Measurements from ENCODE around the gene PLCG2.

The PLCG2 gene

GRCh38 chr16:81879625-81880024 lies 100.5 kb downstream of the PLCG2 start:
- TF ChIP-seq SIN3A (IDR thresholded peaks at IDR 0.05; ENCODE audit: borderline replicate concordance, insufficient read depth, low read length) = no peak
- no peak for TF ChIP-seq TAF1 (IDR thresholded peaks at IDR 0.05; ENCODE audit: borderline replicate concordance, insufficient read depth, low read length)
- TF ChIP-seq REST (IDR thresholded peaks at IDR 0.05; ENCODE audit: insufficient read depth in 1 of 2, low read depth in 2 of 2, low read length in 2 of 2) = no peak
- no peak for TF ChIP-seq FOXP2 (optimal IDR thresholded peaks at IDR 0.05; ENCODE audit: borderline replicate concordance, extremely low read depth, extremely low read length, insufficient read depth)
- no peak for TF ChIP-seq POLR2AphosphoS5 (IDR thresholded peaks at IDR 0.05; ENCODE audit: low read depth, low read length)

GRCh38 chr16:81880816-81881215 lies 101.7 kb downstream of the PLCG2 start:
- TF ChIP-seq TAF1 (IDR thresholded peaks at IDR 0.05; ENCODE audit: borderline replicate concordance, insufficient read depth, low read length) (no peak), SIN3A (IDR thresholded peaks at IDR 0.05; ENCODE audit: borderline replicate concordance, insufficient read depth, low read length) (no peak), REST (IDR thresholded peaks at IDR 0.05; ENCODE audit: insufficient read depth in 1 of 2, low read depth in 2 of 2, low read length in 2 of 2) (no peak), FOXP2 (optimal IDR thresholded peaks at IDR 0.05; ENCODE audit: borderline replicate concordance, extremely low read depth, extremely low read length, insufficient read depth) (no peak), POLR2AphosphoS5 (IDR thresholded peaks at IDR 0.05; ENCODE audit: low read depth, low read length) (no peak)

GRCh38 chr16:81881228-81881627 lies 102.1 kb downstream of the PLCG2 start:
- TF ChIP-seq REST (IDR thresholded peaks at IDR 0.05; ENCODE audit: insufficient read depth in 1 of 2, low read depth in 2 of 2, low read length in 2 of 2) (no peak), SIN3A (IDR thresholded peaks at IDR 0.05; ENCODE audit: borderline replicate concordance, insufficient read depth, low read length) (no peak), POLR2AphosphoS5 (IDR thresholded peaks at IDR 0.05; ENCODE audit: low read depth, low read length) (no peak), FOXP2 (optimal IDR thresholded peaks at IDR 0.05; ENCODE audit: borderline replicate concordance, extremely low read depth, extremely low read length, insufficient read depth) (no peak), TAF1 (IDR thresholded peaks at IDR 0.05; ENCODE audit: borderline replicate concordance, insufficient read depth, low read length) (no peak)

GRCh38 chr16:81882559-81882958 lies 103.5 kb downstream of the PLCG2 start:
- no peak for TF ChIP-seq REST (IDR thresholded peaks at IDR 0.05; ENCODE audit: insufficient read depth in 1 of 2, low read depth in 2 of 2, low read length in 2 of 2)
- TF ChIP-seq POLR2AphosphoS5 (IDR thresholded peaks at IDR 0.05; ENCODE audit: low read depth, low read length) = no peak
- no peak for TF ChIP-seq TAF1 (IDR thresholded peaks at IDR 0.05; ENCODE audit: borderline replicate concordance, insufficient read depth, low read length)
- TF ChIP-seq FOXP2 (optimal IDR thresholded peaks at IDR 0.05; ENCODE audit: borderline replicate concordance, extremely low read depth, extremely low read length, insufficient read depth) = no peak
- TF ChIP-seq SIN3A (IDR thresholded peaks at IDR 0.05; ENCODE audit: borderline replicate concordance, insufficient read depth, low read length) = no peak

GRCh38 chr16:81883235-81883634 lies 104.1 kb downstream of the PLCG2 start:
- TF ChIP-seq REST (IDR thresholded peaks at IDR 0.05; ENCODE audit: insufficient read depth in 1 of 2, low read depth in 2 of 2, low read length in 2 of 2) (no peak), FOXP2 (optimal IDR thresholded peaks at IDR 0.05; ENCODE audit: borderline replicate concordance, extremely low read depth, extremely low read length, insufficient read depth) (no peak), TAF1 (IDR thresholded peaks at IDR 0.05; ENCODE audit: borderline replicate concordance, insufficient read depth, low read length) (no peak), POLR2AphosphoS5 (IDR thresholded peaks at IDR 0.05; ENCODE audit: low read depth, low read length) (no peak), SIN3A (IDR thresholded peaks at IDR 0.05; ENCODE audit: borderline replicate concordance, insufficient read depth, low read length) (no peak)

All from PFSK-1 (cell line).